MCF 10A (cell line): Measurements from ENCODE around the gene AJAP1. TPM values are rescaled to one million over a fixed set of nuclear protein-coding genes. Genes with fewer than 3 reads are reported as not detected.

Experiments
- BruUV-seq: library from RNA; stranded (reverse); fragments of 400-500 nt; replicated peaks from 2 replicates; lab custom pipeline; 2021; lab: Mats Ljungman, UMichigan
- CTCF ChIA-PET: fragments of 300-600 bp; sonication (Branson Sonifier 250); formaldehyde crosslinking; extraction: SDS; loops from one replicate; lab custom pipeline; 2021; ENCODE audit warnings: antibody characterized with exemption, inconsistent platforms; lab: Yijun Ruan, JAX
- POLR2A ChIA-PET: fragments of 300-600, 350-650 bp; sonication (Branson Sonifier 250); formaldehyde crosslinking; extraction: SDS; loops from one replicate; lab custom pipeline; 2020; ENCODE audit warnings: antibody characterized with exemption, inconsistent platforms; lab: Yijun Ruan, JAX
- DNase-seq: peaks from one replicate; pipeline ENCODE4 v3.0.0-alpha.2; 2018; ENCODE audit not compliant: unreplicated experiment
- H3K27ac Mint-ChIP-seq: one replicate; pipeline ENCODE4 v1.8.0; 2022; ENCODE audit warnings: mild to moderate bottlenecking, low read depth, mixed read lengths; ENCODE audit not compliant: unreplicated experiment
- H3K27me3 Mint-ChIP-seq: one replicate; pipeline ENCODE4 v1.8.0; 2022; ENCODE audit warnings: mixed read lengths; ENCODE audit not compliant: insufficient read depth, unreplicated experiment
- H3K36me3 Mint-ChIP-seq: one replicate; pipeline ENCODE4 v1.8.0; 2022; ENCODE audit warnings: mild to moderate bottlenecking, moderate library complexity, mixed read lengths; ENCODE audit not compliant: insufficient read depth, unreplicated experiment
- H3K4me1 Mint-ChIP-seq: one replicate; pipeline ENCODE4 v1.8.0; 2022; ENCODE audit warnings: mixed read lengths; ENCODE audit not compliant: insufficient read depth, unreplicated experiment
- H3K4me3 Mint-ChIP-seq: one replicate; pipeline ENCODE4 v1.8.0; 2022; ENCODE audit warnings: mild to moderate bottlenecking, moderate library complexity, mixed read lengths; ENCODE audit not compliant: unreplicated experiment
- H3K9me3 Mint-ChIP-seq: one replicate; pipeline ENCODE4 v1.8.0; 2022; ENCODE audit warnings: mixed read lengths; ENCODE audit not compliant: unreplicated experiment
- CTCF ChIP-seq: fragments of 200-600 bp; IDR thresholded peaks from one replicate; pipeline ENCODE4 v1.8.0; 2022; ENCODE audit warnings: antibody characterized with exemption, mild to moderate bottlenecking; ENCODE audit not compliant: unreplicated experiment
- intact Hi-C: fragments of 100-400 bp; cut with micrococcal nuclease; formaldehyde crosslinking; loops from 2 replicates; pipeline ENCODE4 v1.14.1; 2022
- total RNA-seq: library from RNA; stranded (reverse); gene quantifications from 2 replicates; pipeline ENCODE4 v1.2.3, GENCODE V29; 2022

Gene AJAP1
- total RNA-seq, 1 experiment from 2014 or later = not detected

DNA sequence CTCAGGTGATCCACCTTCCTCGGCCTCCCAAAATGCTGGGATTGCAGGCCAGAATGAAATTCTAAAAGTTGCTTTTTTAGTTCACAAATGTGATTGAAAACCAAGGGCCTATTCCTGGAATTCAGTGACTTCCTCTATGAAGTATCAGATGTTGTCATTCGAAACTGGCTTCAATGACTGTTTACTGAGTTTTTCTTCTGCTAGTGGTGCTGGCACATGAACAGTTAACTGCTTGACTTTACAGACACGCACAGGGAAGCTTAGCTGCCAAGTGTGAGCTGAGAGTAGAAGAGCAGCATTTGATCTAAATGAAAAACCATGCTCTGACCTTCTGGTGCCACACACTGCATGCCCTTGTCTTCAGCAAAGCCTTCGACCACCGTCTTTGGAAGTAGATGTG lies 32.8 kb upstream of the AJAP1 start:
- H3K9me3 Mint-ChIP-seq = no peaks in the 10 kb centered on the region

GRCh38 chr1:4622821-4623220 lies 31.6 kb upstream of the AJAP1 start:
- Mint-ChIP-seq H3K27ac (no peak overlapping the region), H3K9me3 (no peaks in the 10 kb centered on the region), H3K4me1 (no peaks in the 10 kb centered on the region), H3K27me3 (no peaks in the 10 kb centered on the region), H3K36me3 (no peaks in the 10 kb centered on the region), H3K4me3 (no peak overlapping the region)
- TF ChIP-seq CTCF = no peak
- no TSS peak for BruUV-seq
- CTCF ChIA-PET = no interaction called here
- DNase-seq = no peak
- intact Hi-C loops = no loop called here
- POLR2A ChIA-PET = no interaction called here

More for the DNA sequence above, 32.8 kb upstream of the AJAP1 start:
- ChIA-PET POLR2A (interaction anchor here (0.6 kb wide), 1 partner anchor 1465 kb away, joined by 3 read pairs; no protein-coding TSS in a partner anchor), CTCF (no interaction called here)
- H3K36me3 Mint-ChIP-seq = no peaks in the 10 kb centered on the region
- BruUV-seq = no TSS peak
- no peak overlapping the region for H3K27ac Mint-ChIP-seq
- no peaks in the 10 kb centered on the region for H3K4me1 Mint-ChIP-seq
- H3K4me3 Mint-ChIP-seq = no peak overlapping the region
- no peaks in the 10 kb centered on the region for H3K27me3 Mint-ChIP-seq
- intact Hi-C loops = no loop called here
- no peak for DNase-seq
- TF ChIP-seq CTCF = no peak

DNA sequence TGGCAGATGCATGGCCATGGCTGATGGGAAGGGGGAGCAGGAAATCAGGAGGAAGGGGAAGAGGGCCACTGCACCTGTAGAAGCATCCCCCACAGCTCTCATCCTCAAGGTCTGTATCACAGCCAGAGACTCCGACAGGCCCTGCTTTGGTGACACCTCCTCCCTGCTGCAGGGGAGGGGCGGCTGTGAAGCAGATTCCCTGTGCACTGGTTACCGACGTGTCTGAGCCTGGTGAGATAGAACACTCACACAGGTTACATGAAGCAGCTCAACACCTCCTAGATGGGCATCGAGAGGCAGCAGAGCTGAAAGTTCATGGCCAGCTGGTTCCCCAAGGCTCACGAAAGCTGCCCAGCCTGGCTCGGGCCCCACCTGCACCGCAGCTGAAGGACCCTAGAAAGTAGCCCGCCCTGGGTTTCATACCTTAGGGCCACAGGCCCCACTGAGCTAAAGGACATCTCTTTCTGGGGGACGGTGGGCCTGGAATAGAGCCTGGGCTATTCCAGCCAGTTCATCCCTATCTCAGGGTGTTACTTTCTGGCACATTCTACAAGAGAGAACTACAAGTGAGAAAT lies 30.2 kb upstream of the AJAP1 start:
- no peaks in the 10 kb centered on the region for H3K9me3 Mint-ChIP-seq
- H3K27me3 Mint-ChIP-seq = no peaks in the 10 kb centered on the region
- no peak for DNase-seq
- intact Hi-C loops = no loop called here
- H3K4me1 Mint-ChIP-seq = no peaks in the 10 kb centered on the region
- no TSS peak for BruUV-seq
- CTCF ChIA-PET = interaction anchor here (0.6 kb wide), 1 partner anchor 523 kb away, joined by 3 read pairs; no protein-coding TSS in a partner anchor
- POLR2A ChIA-PET = no interaction called here
- no peaks in the 10 kb centered on the region for H3K36me3 Mint-ChIP-seq
- no peak for TF ChIP-seq CTCF
- H3K27ac Mint-ChIP-seq = no peak overlapping the region
- no peak overlapping the region for H3K4me3 Mint-ChIP-seq

GRCh38 chr1:4624801-4625200 lies 29.6 kb upstream of the AJAP1 start:
- Mint-ChIP-seq H3K4me3 (no peak overlapping the region), H3K9me3 (no peaks in the 10 kb centered on the region), H3K36me3 (no peaks in the 10 kb centered on the region), H3K27ac (no peak overlapping the region), H3K27me3 (no peaks in the 10 kb centered on the region), H3K4me1 (no peaks in the 10 kb centered on the region)
- DNase-seq = no peak
- CTCF ChIA-PET = no interaction called here
- no TSS peak for BruUV-seq
- intact Hi-C loops = no loop called here
- no peak for TF ChIP-seq CTCF
- POLR2A ChIA-PET = no interaction called here
